ENCODE results near the gene NOL6. TPM values are rescaled to one million over a fixed set of nuclear protein-coding genes. Genes with fewer than 3 reads are reported as not detected.

NOL6 gene
- total RNA-seq, 4 donors from 2014 or later: 18.1 to 36.3 (median 29.1) TPM

DNA sequence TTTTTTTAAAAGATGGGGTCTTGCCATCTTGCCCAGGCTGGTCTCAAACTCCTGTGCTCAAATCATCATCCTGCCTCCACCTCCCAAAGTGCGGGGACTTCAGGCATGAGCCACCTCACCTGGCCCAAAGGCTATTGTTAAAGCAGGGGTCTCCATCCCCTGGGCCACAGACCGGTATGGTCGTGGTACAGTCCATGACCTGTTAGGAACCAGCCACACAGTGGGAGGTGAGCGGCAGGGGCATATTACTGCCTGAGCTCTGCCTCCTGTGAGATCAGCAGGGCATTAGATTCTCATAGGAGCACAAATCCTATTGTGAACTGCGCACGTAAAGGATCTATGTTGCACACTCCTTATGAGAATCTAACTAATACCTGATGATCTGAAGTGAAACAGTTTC, 7.3 kb upstream of the NOL6 start:
- in situ Hi-C loops (cut with MboI; ENCODE audit: low sequenced_read_pairs in 4 of 4) (no loop called here), intact Hi-C loops (cut with DNase I; ENCODE audit: low total_unique reads) (no loop called here)
- H3K4me3 ChIP-seq: no peak overlapping the region
- H3K36me3 ChIP-seq: no peaks in the 10 kb centered on the region
- H3K4me1 ChIP-seq: no peaks in the 10 kb centered on the region
- ATAC-seq (no peak), DNase-seq (no peak)
- no peak overlapping the region for H3K27ac ChIP-seq
- H3K27me3 ChIP-seq: no peaks in the 10 kb centered on the region
- TF ChIP-seq POLR2A (IDR thresholded peaks at IDR 0.05) (no peak), CTCF (IDR thresholded peaks at IDR 0.05 in 4 of 5, conservative IDR thresholded peaks at IDR 0.05 in 1 of 5) (no peak)
- no peaks in the 10 kb centered on the region for H3K9me3 ChIP-seq

- in situ Hi-C loops (cut with MboI; ENCODE audit: low sequenced_read_pairs in 4 of 4) (no loop called here), intact Hi-C loops (cut with DNase I; ENCODE audit: low total_unique reads) (no loop called here)
- H3K4me1 ChIP-seq: no peaks in the 10 kb centered on the region
- H3K27me3 ChIP-seq: no peaks in the 10 kb centered on the region
- H3K36me3 ChIP-seq: no peaks in the 10 kb centered on the region
- H3K27ac ChIP-seq: no peak overlapping the region
- DNase-seq (no peak), ATAC-seq (no peak)
- H3K4me3 ChIP-seq: no peak overlapping the region
- TF ChIP-seq POLR2A (IDR thresholded peaks at IDR 0.05): no peak
- TF ChIP-seq CTCF (IDR thresholded peaks at IDR 0.05 in 4 of 5, conservative IDR thresholded peaks at IDR 0.05 in 1 of 5): no peak
- H3K9me3 ChIP-seq: no peaks in the 10 kb centered on the region
Observed at GRCh38 chr9:33480106-33480505, 6.4 kb upstream of the NOL6 start.

- no peak overlapping the region for H3K27ac ChIP-seq
- no peak overlapping the region for H3K4me3 ChIP-seq
- ATAC-seq: no peak
- no peak for DNase-seq
- TF ChIP-seq POLR2A (IDR thresholded peaks at IDR 0.05) (no peak), CTCF (IDR thresholded peaks at IDR 0.05 in 4 of 5, conservative IDR thresholded peaks at IDR 0.05 in 1 of 5) (no peak)
- intact Hi-C loops (cut with DNase I; ENCODE audit: low total_unique reads): no loop called here
- no peaks in the 10 kb centered on the region for H3K27me3 ChIP-seq
- H3K4me1 ChIP-seq: peaks cover 11 to 12% of the 10 kb centered on the region in 2 donors
- in situ Hi-C loops (cut with MboI; ENCODE audit: low sequenced_read_pairs in 4 of 4): loop anchor here in 1 of 4 donors (10.0 kb wide), 1 partner anchor 182 kb away; the partner anchor contains the start of gene NFX1
- H3K9me3 ChIP-seq: no peaks in the 10 kb centered on the region
- H3K36me3 ChIP-seq: peaks cover 0 to 8% of the 10 kb centered on the region in 2 donors
Observed at GRCh38 chr9:33476503-33476902, 2.8 kb upstream of the NOL6 start.

GRCh38 chr9:33475357-33475756, 1.6 kb upstream of the NOL6 start:
- no peak for TF ChIP-seq CTCF (IDR thresholded peaks at IDR 0.05 in 4 of 5, conservative IDR thresholded peaks at IDR 0.05 in 1 of 5)
- no peak for TF ChIP-seq POLR2A (IDR thresholded peaks at IDR 0.05)
- Histone ChIP-seq H3K27me3 (no peaks in the 10 kb centered on the region), H3K4me1 (peaks cover 11 to 12% of the 10 kb centered on the region in 2 donors), H3K36me3 (peaks cover 0 to 19% of the 10 kb centered on the region in 2 donors), H3K27ac (no peak overlapping the region), H3K4me3 (no peak overlapping the region), H3K9me3 (no peaks in the 10 kb centered on the region)
- ATAC-seq (no peak), DNase-seq (no peak)
- in situ Hi-C loops (cut with MboI; ENCODE audit: low sequenced_read_pairs in 4 of 4) (loop anchor here in 1 of 4 donors (10.0 kb wide), 1 partner anchor 181 kb away; the partner anchor contains the start of gene NFX1), intact Hi-C loops (cut with DNase I; ENCODE audit: low total_unique reads) (no loop called here)
